Mesendoderm (in vitro differentiated cells): ENCODE data around the gene SMYD3.

Experiments
- DNase-seq: peaks from one replicate; pipeline ENCODE4 v3.0.0; 2013
- H2AK5ac ChIP-seq: 2 replicates; pipeline ENCODE4 v1.6.1; 2013; ENCODE audit warnings: low read length, inconsistent platforms
- H2BK120ac ChIP-seq: 2 replicates; pipeline ENCODE4 v1.6.1; 2013; ENCODE audit warnings: low read depth, mild to moderate bottlenecking, low read length, moderate library complexity, mixed read lengths
- H2BK15ac ChIP-seq: replicated peaks from 2 replicates; pipeline ENCODE4 v1.6.1; 2013; ENCODE audit warnings: low read depth, mild to moderate bottlenecking, moderate library complexity
- H2BK5ac ChIP-seq: 2 replicates; pipeline ENCODE4 v1.6.1; 2013; ENCODE audit warnings: low read length, inconsistent platforms
- H3K18ac ChIP-seq: 2 replicates; pipeline ENCODE4 v1.6.1; 2013; ENCODE audit warnings: mild to moderate bottlenecking, low read length, mixed read lengths
- H3K23ac ChIP-seq: one replicate; pipeline ENCODE4 v1.6.1; 2013; ENCODE audit warnings: low read length
- H3K27ac ChIP-seq: 2 replicates; pipeline ENCODE4 v1.5.1; 2013; ENCODE audit warnings: low read depth, mild to moderate bottlenecking, inconsistent platforms, low read length, moderate library complexity
- H3K27me3 ChIP-seq: 2 replicates; pipeline ENCODE4 v1.6.1; 2013; ENCODE audit warnings: low read length, control low read depth, mild to moderate bottlenecking, inconsistent platforms; ENCODE audit not compliant: insufficient read depth, poor library complexity
- H3K36me3 ChIP-seq: 2 replicates; pipeline ENCODE4 v1.6.1; 2013; ENCODE audit warnings: low read length, inconsistent platforms; ENCODE audit not compliant: control insufficient read depth, insufficient read depth
- H3K4ac ChIP-seq: one replicate; pipeline ENCODE4 v1.6.1; 2013; ENCODE audit warnings: low read depth, mild to moderate bottlenecking, low read length, moderate library complexity
- H3K4me1 ChIP-seq: 2 replicates; pipeline ENCODE4 v1.6.1; 2013; ENCODE audit warnings: low read depth, low read length, inconsistent platforms; ENCODE audit not compliant: control insufficient read depth
- H3K4me2 ChIP-seq: 2 replicates; pipeline ENCODE4 v1.6.1; 2013; ENCODE audit warnings: low read length
- H3K4me3 ChIP-seq: 2 replicates; pipeline ENCODE4 v1.5.1; 2013; ENCODE audit warnings: mild to moderate bottlenecking, low read length
- H3K56ac ChIP-seq: one replicate; pipeline ENCODE4 v1.6.1; 2013; ENCODE audit warnings: low read length
- H3K79me1 ChIP-seq: 2 replicates; pipeline ENCODE4 v1.6.1; 2013; ENCODE audit warnings: low read length, inconsistent platforms
- H3K79me2 ChIP-seq: 2 replicates; pipeline ENCODE4 v1.6.1; 2013; ENCODE audit warnings: mild to moderate bottlenecking, low read length; ENCODE audit not compliant: control insufficient read depth, insufficient read depth
- H3K9ac ChIP-seq: 2 replicates; pipeline ENCODE4 v1.6.1; 2013; ENCODE audit warnings: low read length, inconsistent platforms
- H4K5ac ChIP-seq: one replicate; pipeline ENCODE4 v1.6.1; 2013; ENCODE audit warnings: low read length
- H4K8ac ChIP-seq: one replicate; pipeline ENCODE4 v1.6.1; 2013; ENCODE audit warnings: low read depth, mild to moderate bottlenecking, control low read depth, low read length, moderate library complexity
- WGBS: extraction: QIAGEN DNeasy Blood & Tissue Kit; methylation state at CpG from one replicate; pipeline ENCODE4 v1.1.7; 2013; ENCODE audit warnings: low lambda C conversion rate, missing lambda C conversion rate; ENCODE audit not compliant: insufficient coverage; ENCODE audit errors: extremely low coverage; 5-methylcytosine and 5-hydroxymethylcytosine counted together

SMYD3 gene

DNA sequence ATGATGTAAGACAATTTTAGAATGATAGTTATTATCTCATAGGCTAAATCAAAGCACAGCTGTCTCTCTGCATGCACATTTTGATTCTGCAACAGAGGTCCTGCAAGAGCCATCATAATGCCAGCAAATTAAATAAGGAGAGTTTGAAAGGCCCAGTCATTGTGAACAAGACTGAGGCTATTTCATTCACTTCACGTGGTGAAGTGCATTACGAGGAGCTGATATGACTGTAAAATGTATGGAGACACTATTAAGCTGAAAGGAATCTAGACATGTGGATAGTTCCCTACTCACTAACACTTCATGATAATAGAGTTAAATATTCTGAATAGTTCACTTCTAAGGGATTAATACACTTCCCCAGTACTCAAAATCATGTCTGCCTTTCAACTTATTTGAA is 299.0 kb downstream of the SMYD3 start:
- no peak overlapping the region for H4K5ac ChIP-seq
- H2BK5ac ChIP-seq = no peak overlapping the region
- no CpG with 5 or more reads among the region's 2 CpGs for WGBS
- no peak overlapping the region for H3K9ac ChIP-seq
- no peaks in the 10 kb centered on the region for H3K4me1 ChIP-seq
- H3K27me3 ChIP-seq = no peaks in the 10 kb centered on the region
- no peak overlapping the region for H2BK120ac ChIP-seq
- no peak overlapping the region for H3K18ac ChIP-seq
- H3K27ac ChIP-seq = no peak overlapping the region
- H3K79me2 ChIP-seq = no peaks in the 10 kb centered on the region
- no peak overlapping the region for H3K56ac ChIP-seq
- no peak overlapping the region for H3K4ac ChIP-seq
- H4K8ac ChIP-seq = no peak overlapping the region
- H2BK15ac ChIP-seq = no peak overlapping the region
- no peaks in the 10 kb centered on the region for H3K36me3 ChIP-seq
- H3K4me2 ChIP-seq = no peak overlapping the region
- no peak overlapping the region for H2AK5ac ChIP-seq
- no peaks in the 10 kb centered on the region for H3K79me1 ChIP-seq
- DNase-seq = no peak
- no peak overlapping the region for H3K4me3 ChIP-seq
- no peak overlapping the region for H3K23ac ChIP-seq

DNA sequence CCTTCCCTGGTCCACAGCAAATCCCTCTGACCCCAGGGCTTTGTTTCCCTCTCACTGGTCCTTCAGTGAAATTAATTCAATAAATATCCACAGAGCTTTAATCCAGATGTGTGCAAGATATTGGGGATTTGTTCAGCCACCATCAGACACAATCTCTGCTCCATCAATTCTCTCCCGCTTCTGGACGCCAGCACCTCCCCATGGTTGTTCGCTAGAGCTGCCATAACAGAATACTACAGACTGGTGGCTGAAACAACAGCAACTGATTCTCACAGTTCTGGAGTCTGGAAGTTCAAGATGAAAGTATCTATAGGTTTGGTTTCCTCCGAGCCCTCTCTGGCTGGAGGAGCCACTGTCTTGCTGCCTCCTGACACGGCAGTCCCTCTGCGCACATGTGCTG is 303.9 kb downstream of the SMYD3 start:
- H3K27me3 ChIP-seq = no peaks in the 10 kb centered on the region
- H2AK5ac ChIP-seq = no peak overlapping the region
- no peak overlapping the region for H2BK15ac ChIP-seq
- no peaks in the 10 kb centered on the region for H3K79me2 ChIP-seq
- no peak overlapping the region for H2BK120ac ChIP-seq
- H3K79me1 ChIP-seq = no peaks in the 10 kb centered on the region
- no CpG with 5 or more reads among the region's 6 CpGs for WGBS
- H2BK5ac ChIP-seq = no peak overlapping the region
- H3K4me2 ChIP-seq = no peak overlapping the region
- H3K18ac ChIP-seq = no peak overlapping the region
- H3K4ac ChIP-seq = no peak overlapping the region
- H3K36me3 ChIP-seq = no peaks in the 10 kb centered on the region
- H4K8ac ChIP-seq = no peak overlapping the region
- H3K23ac ChIP-seq = no peak overlapping the region
- H4K5ac ChIP-seq = no peak overlapping the region
- H3K56ac ChIP-seq = no peak overlapping the region
- no peak overlapping the region for H3K4me3 ChIP-seq
- no peaks in the 10 kb centered on the region for H3K4me1 ChIP-seq
- no peak for DNase-seq
- H3K27ac ChIP-seq = no peak overlapping the region
- H3K9ac ChIP-seq = no peak overlapping the region

DNA sequence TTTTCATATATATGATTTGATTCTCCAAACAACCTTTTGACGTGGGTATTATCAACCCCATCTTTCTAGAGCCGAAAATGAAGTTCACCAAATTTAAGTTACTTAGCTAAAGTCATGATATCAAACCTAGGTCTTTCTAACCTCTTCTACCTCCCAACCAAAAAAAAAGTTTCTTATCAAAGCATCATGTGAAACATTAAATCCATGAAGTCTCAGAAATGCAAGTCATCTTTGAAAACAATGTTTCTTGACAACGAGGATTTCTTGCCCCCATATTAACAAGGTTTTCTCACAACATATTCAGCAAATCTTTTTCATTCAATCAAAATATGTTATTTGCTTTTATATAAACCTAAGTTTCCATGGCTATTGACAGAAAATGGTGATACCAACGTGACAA is 306.3 kb downstream of the SMYD3 start:
- no peak overlapping the region for H3K4me3 ChIP-seq
- WGBS = no CpG with 5 or more reads among the region's 4 CpGs

DNA sequence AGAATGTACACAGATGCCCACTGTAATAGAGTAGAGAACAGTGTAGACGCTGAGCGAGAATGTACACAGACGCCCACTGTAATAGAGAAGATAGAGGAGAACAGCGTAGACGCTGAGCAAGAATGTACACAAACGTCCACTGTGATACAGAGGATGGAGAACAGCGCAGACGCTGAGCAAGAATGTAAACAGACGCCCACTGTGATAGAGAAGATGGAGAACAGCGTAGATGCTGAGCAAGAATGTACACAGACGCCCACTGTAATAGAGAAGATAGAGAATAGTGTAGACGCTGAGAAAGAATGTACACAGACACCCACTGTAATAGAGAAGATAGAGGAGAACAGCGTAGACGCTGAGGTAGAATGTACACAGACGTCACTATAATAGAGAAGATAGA is 306.9 kb downstream of the SMYD3 start:
- Histone ChIP-seq H3K4me1 (no peaks in the 10 kb centered on the region), H2BK5ac (no peak overlapping the region), H2BK120ac (no peak overlapping the region), H2BK15ac (no peak overlapping the region), H3K4me3 (no peak overlapping the region), H3K27ac (no peak overlapping the region), H4K8ac (no peak overlapping the region), H3K18ac (no peak overlapping the region), H3K36me3 (no peaks in the 10 kb centered on the region), H3K9ac (no peak overlapping the region), H3K4me2 (no peak overlapping the region), H2AK5ac (no peak overlapping the region), H3K4ac (no peak overlapping the region), H3K23ac (no peak overlapping the region), H4K5ac (no peak overlapping the region), H3K79me2 (no peaks in the 10 kb centered on the region), H3K56ac (no peak overlapping the region), H3K27me3 (no peaks in the 10 kb centered on the region), H3K79me1 (no peaks in the 10 kb centered on the region)
- WGBS = no CpG with 5 or more reads among the region's 15 CpGs
- DNase-seq = no peak

More for the DNA sequence above, 306.3 kb downstream of the SMYD3 start:
- no peaks in the 10 kb centered on the region for H3K36me3 ChIP-seq
- no peaks in the 10 kb centered on the region for H3K79me1 ChIP-seq
- H3K9ac ChIP-seq = no peak overlapping the region
- no peak overlapping the region for H2BK15ac ChIP-seq
- H3K18ac ChIP-seq = no peak overlapping the region
- DNase-seq = no peak
- no peak overlapping the region for H4K5ac ChIP-seq
- H2BK120ac ChIP-seq = no peak overlapping the region
- no peak overlapping the region for H3K27ac ChIP-seq
- no peaks in the 10 kb centered on the region for H3K79me2 ChIP-seq
- H3K4ac ChIP-seq = no peak overlapping the region
- H4K8ac ChIP-seq = no peak overlapping the region
- H3K56ac ChIP-seq = no peak overlapping the region
- no peak overlapping the region for H2BK5ac ChIP-seq
- no peaks in the 10 kb centered on the region for H3K4me1 ChIP-seq
- no peak overlapping the region for H3K4me2 ChIP-seq
- H2AK5ac ChIP-seq = no peak overlapping the region
- no peaks in the 10 kb centered on the region for H3K27me3 ChIP-seq
- no peak overlapping the region for H3K23ac ChIP-seq

DNA sequence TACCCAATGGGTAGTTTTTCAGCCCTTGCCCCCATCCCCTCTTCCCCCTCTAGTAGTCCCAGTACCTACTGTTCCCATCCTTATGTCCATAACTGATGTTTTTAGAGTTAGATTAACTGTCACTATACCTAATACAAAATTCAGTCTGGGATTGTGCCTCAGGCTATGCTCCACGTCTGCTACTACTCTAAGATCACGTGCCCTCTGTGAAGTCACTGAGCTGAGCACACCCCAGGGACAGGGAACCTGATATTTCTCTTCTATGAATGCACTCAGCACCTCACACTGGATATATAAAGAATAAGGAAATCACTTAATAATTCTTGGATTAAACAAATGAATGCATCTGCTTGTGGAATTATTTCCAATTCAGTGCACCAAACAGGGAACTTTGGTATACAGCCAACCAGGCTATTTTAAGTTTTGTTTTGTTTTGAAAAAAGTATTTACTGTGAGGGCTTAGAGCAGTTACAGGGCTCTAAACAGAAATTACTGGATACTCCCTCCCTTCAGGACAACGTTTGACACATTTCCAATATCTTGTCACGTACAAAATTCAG is 307.9 kb downstream of the SMYD3 start:
- Histone ChIP-seq H3K4me3 (no peak overlapping the region), H2AK5ac (no peak overlapping the region), H4K5ac (no peak overlapping the region), H3K27me3 (no peaks in the 10 kb centered on the region), H4K8ac (no peak overlapping the region), H3K79me2 (no peaks in the 10 kb centered on the region), H2BK5ac (no peak overlapping the region), H2BK15ac (no peak overlapping the region), H3K36me3 (no peaks in the 10 kb centered on the region), H3K4ac (no peak overlapping the region), H3K9ac (no peak overlapping the region), H3K27ac (no peak overlapping the region), H3K56ac (no peak overlapping the region), H3K79me1 (no peaks in the 10 kb centered on the region), H3K4me1 (no peaks in the 10 kb centered on the region), H3K23ac (no peak overlapping the region), H2BK120ac (no peak overlapping the region), H3K18ac (no peak overlapping the region), H3K4me2 (no peak overlapping the region)
- DNase-seq = no peak
- no CpG with 5 or more reads among the region's 4 CpGs for WGBS

DNA sequence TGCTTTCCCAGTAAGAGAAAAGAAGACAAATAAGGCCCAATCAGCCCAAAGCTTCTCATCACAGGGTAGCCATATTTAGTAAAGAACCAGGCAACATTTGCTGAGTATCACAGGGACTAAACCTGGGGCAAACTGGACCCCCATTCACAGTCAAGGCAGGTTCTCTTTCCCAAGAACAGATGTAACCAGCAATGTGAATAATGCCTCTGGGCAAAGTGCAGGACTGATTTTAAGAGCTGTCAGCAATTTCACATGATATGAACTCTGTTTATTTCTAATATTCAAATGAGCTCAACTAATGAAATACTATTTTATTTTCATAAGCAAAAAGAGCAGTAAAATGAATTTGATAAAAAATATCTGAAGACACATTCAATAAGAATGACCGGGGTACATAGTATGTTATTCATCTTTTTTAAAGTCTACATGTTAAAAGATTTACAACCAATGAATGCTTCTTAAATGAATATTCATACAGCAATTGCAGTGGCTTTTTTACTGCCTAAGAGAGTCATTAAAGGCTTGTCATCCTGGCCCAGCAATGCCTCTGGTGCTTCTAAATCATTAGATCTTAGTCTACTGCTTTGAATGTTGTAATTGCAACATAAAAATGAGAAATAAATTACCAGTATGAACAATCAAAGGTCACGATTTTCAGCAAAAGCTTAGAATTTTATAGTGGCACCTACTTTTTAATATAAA is 308.8 kb downstream of the SMYD3 start:
- no peak overlapping the region for H2AK5ac ChIP-seq
- H4K8ac ChIP-seq = no peak overlapping the region
- no peak overlapping the region for H3K18ac ChIP-seq
- DNase-seq = no peak
- no peak overlapping the region for H3K27ac ChIP-seq
- H3K4ac ChIP-seq = peak overlapping the region; percentile 28
- H3K4me3 ChIP-seq = no peak overlapping the region
- H3K9ac ChIP-seq = no peak overlapping the region
- H2BK5ac ChIP-seq = no peak overlapping the region
- no peaks in the 10 kb centered on the region for H3K27me3 ChIP-seq
- no peak overlapping the region for H2BK15ac ChIP-seq
- no peak overlapping the region for H3K4me2 ChIP-seq
- H3K79me1 ChIP-seq = no peaks in the 10 kb centered on the region
- no peak overlapping the region for H3K56ac ChIP-seq
- H3K4me1 ChIP-seq = no peaks in the 10 kb centered on the region
- no peak overlapping the region for H2BK120ac ChIP-seq
- no CpG with 5 or more reads among the region's 2 CpGs for WGBS
- no peak overlapping the region for H3K23ac ChIP-seq
- H4K5ac ChIP-seq = no peak overlapping the region
- no peaks in the 10 kb centered on the region for H3K79me2 ChIP-seq
- H3K36me3 ChIP-seq = no peaks in the 10 kb centered on the region
